GM10248 (cell line): ENCODE data around the gene SOS2.

Experiments used
- CTCF ChIA-PET: fragments of 300-600 bp; sonication (Branson Sonifier 250); formaldehyde crosslinking; extraction: SDS; loops from one replicate; lab custom pipeline; 2021; ENCODE audit warnings: antibody characterized with exemption; lab: Yijun Ruan, JAX
- POLR2A ChIA-PET: fragments of 350-650 bp; sonication (Branson Sonifier 250); formaldehyde crosslinking; extraction: SDS; loops from one replicate; lab custom pipeline; 2020; ENCODE audit warnings: antibody characterized with exemption; lab: Yijun Ruan, JAX
- DNase-seq: peaks from one replicate; pipeline ENCODE4 v3.0.0; 2012; ENCODE audit errors: extremely low spot score
- TF ChIP-seq, protein P1 (sequence below): IDR thresholded peaks from 2 replicates; pipeline ENCODE4 v1.5.1; 2012; ENCODE audit warnings: mild to moderate bottlenecking, low read depth; ENCODE audit errors: extremely low read depth, missing control alignments, control extremely low read depth

SOS2 gene

DNA sequence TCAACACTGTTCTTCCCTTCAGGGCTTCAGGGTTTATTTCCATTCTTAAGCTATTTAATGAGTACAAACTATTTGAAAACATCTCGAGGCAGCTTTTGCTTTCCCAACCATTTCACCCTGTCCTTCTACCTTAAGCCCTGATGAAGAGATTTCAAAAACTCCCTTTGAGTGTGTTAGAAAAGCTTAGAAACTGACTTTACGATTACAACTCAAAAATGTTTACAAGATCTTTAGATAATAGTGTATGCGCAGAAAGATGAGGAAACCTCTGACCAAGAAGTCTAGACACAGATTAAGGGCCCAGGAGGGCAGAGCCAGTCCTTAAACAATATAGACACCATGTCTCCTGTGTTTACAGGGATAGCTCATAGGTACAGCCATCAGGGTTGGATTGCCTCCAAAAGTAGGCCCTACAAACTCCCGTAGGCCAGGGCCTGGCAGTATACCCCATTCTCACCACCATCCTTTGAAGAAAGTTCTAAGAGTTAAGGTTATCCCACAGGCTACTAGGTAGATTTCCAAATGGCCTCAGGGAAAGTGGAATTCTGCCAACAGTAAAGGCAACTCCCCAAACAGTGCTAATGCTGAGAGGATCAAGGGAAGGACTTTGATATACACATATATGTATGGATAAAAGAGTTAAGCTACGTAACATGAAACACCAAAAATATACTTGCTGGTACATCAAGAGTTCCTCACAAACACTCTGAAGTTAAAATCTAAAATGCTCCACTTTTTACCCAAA, 11.4 kb upstream of the SOS2 start:
- ChIA-PET CTCF (interaction anchor here (1.0 kb wide), 1 partner anchor 18 kb away, joined by 3 read pairs; no protein-coding TSS in a partner anchor), POLR2A (no interaction called here)
- TF ChIP-seq, protein P1, sequence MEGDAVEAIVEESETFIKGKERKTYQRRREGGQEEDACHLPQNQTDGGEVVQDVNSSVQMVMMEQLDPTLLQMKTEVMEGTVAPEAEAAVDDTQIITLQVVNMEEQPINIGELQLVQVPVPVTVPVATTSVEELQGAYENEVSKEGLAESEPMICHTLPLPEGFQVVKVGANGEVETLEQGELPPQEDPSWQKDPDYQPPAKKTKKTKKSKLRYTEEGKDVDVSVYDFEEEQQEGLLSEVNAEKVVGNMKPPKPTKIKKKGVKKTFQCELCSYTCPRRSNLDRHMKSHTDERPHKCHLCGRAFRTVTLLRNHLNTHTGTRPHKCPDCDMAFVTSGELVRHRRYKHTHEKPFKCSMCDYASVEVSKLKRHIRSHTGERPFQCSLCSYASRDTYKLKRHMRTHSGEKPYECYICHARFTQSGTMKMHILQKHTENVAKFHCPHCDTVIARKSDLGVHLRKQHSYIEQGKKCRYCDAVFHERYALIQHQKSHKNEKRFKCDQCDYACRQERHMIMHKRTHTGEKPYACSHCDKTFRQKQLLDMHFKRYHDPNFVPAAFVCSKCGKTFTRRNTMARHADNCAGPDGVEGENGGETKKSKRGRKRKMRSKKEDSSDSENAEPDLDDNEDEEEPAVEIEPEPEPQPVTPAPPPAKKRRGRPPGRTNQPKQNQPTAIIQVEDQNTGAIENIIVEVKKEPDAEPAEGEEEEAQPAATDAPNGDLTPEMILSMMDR, result no peak
- no peak for DNase-seq

DNA sequence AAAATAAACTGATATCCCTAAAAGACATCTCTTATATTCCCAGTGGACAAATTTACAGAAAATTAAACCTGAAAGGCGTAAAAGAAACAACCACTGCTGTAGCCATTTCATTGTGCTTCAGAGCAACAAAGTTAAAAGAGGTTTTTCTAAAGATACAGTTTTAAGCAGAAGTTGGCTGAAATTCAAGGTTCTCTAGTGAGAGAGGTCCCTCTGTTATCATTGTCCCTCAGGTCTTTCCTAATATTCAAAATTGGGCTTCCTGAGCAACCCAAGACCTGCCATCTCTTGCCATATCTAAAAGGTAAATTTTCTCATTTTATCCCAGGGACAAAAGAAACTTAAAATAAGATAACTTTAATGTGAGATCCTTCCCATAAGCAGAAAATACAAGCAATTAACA, 10.7 kb upstream of the SOS2 start:
- TF ChIP-seq, protein P1, result no peak
- CTCF ChIA-PET, result interaction anchor here (1.0 to 1.1 kb wide), 2 partner anchors 11 to 19 kb away, joined by 3 read pairs; no protein-coding TSS in a partner anchor
- POLR2A ChIA-PET, result no interaction called here
- no peak for DNase-seq

DNA sequence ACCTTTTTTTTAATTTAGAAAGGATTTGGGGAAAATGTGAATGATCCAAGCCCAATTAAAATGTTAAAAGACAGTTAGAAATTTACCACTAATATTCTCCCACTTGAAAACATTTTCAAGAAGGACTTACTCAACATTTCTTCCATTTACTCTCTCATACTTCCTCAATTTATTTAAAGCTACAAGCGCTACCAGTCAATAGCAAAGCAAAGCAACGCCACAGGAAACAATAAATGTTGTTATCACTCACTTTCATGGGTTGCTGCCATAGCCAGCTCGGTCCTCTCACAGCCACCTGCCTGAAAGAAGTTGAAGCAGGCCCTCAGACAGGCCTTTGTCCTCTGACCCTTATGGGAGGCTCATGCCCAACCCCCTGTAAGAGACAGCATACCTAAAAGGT, 6.0 kb upstream of the SOS2 start:
- ChIA-PET CTCF (interaction anchor here (1.0 to 1.7 kb wide), 5 partner anchors 9 to 24 kb away, joined by 3 to 4 read pairs (median 3); no protein-coding TSS in a partner anchor), POLR2A (no interaction called here)
- TF ChIP-seq, protein P1, result no peak
- DNase-seq, result no peak

DNA sequence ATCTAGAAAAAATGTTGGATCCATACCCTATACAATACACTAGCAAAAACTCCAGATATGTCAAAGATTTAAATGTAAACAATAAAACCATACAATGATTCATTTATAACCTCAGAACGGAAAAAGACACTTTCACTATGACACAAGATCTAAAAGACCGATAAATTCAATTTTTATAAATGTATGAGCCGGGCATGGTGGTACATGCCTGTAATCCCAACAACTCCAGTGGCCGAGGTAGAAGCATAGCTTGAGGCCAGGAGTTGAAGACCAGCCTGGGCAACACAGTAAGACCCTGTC, 2.5 kb upstream of the SOS2 start:
- TF ChIP-seq, protein P1, result no peak
- ChIA-PET CTCF (interaction anchor here (1.3 to 1.4 kb wide), 2 partner anchors 29 to 87 kb away, joined by 3 to 4 read pairs; no protein-coding TSS in a partner anchor), POLR2A (no interaction called here)
- no peak for DNase-seq

DNA sequence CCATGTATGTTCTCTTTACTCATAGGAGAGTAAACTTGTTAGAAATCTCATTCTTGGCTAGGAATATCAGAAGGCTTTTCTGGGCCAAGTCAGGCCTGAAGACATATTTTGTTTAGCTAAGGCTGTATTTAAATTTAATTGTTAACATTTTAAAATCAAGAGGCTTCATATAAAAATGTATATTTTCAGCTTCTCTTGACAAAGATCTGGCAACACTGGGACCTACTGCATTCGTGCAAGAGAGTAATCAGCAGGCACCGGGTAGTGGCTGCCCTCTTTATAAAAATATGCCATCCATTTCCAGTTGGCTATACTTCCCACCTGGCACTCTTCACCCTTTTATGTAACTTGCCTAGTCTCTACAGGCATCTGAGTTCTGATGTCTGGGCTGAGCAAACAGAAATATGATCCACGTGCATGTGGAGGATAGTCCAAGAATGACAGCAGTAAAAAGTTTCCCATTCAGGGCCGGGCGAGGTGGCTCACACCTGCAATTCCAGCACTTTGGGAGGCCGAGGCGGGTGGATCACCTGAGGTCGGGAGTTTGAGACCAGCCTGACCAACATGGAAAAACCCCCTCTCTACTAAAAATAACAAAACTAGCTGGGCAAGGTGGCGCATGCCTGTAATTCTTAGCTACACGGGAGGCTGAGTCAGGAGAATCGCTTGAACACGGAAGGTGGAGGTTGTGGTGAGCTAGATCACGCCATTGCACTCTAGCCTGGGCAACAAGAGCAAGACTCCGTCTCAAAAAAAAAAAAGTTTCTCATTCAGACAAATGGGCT, 2.0 kb upstream of the SOS2 start:
- TF ChIP-seq, protein P1, result no peak
- ChIA-PET CTCF (interaction anchor here (0.9 to 1.8 kb wide), 5 partner anchors 13 to 372 kb away, joined by 3 to 4 read pairs (median 3); no protein-coding TSS in a partner anchor), POLR2A (no interaction called here)
- no peak for DNase-seq

DNA sequence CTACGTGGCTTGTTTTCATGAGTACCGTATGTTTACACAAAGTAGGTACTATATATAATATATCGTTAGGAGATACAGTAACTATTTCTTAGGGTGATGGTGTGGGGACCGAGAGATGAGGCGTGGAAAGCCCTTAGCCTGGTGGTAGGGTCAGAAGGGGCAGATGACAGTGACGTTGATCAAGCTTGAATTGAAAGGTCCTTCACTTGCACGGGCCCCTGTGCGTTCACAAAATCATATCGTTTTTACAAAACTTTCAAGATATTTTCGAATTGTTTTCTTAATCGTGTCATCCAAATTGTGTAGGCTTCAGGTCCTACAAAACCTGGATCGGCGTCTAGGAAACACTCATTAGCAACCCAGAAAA, 881 bp upstream of the SOS2 start:
- no peak for DNase-seq
- TF ChIP-seq, protein P1, result no peak
- POLR2A ChIA-PET, result interaction anchor here (0.7 kb wide), 1 partner anchor 291 kb away, joined by 3 read pairs; no protein-coding TSS in a partner anchor
- CTCF ChIA-PET, result interaction anchor here (1.8 kb wide), 1 partner anchor 14 kb away, joined by 3 read pairs; no protein-coding TSS in a partner anchor
